Stimulated activated CD4-positive, alpha-beta T cell treated with anti-CD3 and anti-CD28 coated beads, Interleukin-2, amount 100 ng/mL, for 4 hours (primary cell): ENCODE results near the gene SIPA1L3.
"Not testable (repeated sequence)": the region's sequence is repeated elsewhere in the genome, so short reads cannot be mapped to it uniquely, and the experiment has no call there.

Experiments
- DNase-seq: peaks from one replicate; pipeline ENCODE4 v3.0.0-alpha.2; 2020; ENCODE audit warnings: low read depth

The SIPA1L3 gene

DNA sequence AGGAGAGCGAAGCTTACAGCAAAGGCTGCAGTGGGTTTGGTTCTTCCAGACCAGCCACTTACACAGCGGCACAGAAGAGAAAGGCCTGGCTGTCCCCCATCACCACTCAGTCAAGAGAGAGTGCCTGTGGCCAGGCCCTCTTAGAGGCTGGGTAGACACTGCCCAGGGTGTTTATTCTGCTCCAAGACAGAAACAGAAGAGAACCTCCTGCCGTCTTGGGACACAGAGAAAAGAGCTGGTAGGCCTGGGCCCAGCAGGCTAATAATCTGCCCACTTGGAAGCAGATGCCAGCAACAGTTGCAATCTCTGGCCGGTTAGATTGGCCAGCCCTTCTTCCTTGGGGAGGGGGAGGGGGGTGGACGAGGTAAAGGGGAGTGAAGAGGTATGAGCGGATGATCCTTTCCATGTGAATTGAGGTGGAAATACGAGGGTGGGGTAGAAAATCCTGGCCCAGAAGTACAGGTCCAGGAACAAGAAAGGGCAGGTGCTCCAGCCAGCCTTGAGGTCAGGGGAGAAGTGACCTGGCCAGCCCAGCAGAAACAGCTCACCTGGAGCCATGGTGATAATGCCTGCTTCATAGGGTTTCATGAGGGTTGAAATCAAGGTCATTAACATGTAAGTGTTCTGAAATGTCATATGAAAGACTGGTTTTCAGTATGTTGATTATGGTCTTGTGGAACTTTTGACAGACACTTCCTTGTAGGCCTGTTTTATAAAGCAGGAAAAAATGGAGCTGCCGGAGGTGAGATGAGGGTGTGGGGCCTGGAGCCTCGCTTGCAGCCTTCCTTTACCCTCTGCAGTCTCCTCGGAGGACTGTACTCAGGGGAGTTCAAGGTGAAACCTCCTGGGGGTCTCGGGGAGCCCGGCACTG, 116.9 kb downstream of the SIPA1L3 start:
- DNase-seq = no peak

DNA sequence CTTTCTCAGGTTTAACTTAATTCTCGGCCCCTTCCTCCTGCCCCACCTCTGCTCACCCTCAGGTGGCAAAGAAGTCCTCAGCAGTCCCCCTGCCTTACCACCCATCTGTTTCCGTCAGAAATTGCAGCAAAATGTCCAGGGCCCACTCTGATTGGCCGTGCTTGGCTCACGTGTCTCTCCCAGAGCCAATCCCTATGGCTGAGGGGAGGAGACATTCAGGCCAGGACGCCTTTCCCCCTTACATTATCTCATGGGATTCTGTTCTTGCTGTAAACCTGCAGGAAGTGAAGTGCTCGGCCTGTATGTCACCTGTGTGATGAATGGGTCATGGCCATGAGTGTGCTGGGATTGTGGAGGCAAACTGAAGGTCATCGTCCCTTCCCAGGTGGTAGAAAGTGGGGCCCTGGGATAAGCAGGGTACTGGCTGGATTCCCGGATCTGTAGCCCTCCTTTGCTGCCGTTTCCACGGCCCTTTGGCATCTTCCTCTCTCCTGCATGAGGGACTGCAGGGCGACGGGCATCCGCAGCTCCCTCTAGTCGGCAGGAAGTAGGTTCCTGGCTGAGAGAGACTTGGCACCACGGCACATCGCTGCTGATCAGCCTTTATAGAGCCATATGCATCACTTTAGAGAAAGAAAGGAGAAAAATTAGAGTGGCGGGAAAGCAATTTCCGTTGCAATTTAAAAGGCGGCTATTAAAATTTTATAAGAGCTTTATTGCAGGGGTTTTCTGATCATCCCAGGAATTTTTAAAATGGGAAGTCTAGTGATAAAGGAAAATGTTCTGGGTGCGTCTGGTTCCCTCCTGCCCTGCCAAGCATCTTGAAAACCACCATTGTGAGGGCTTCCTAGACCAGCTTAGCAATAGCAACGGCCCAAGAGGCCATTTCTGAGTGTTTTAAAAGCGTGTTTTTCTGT, 118.2 kb downstream of the SIPA1L3 start:
- DNase-seq = no peak

GRCh38 chr19:38025909-38026307, 118.9 kb downstream of the SIPA1L3 start:
- DNase-seq = no peak

- no peak for DNase-seq
These were observed 122.0 kb downstream of the SIPA1L3 start for GRCh38 chr19:38028913-38029510.

DNA sequence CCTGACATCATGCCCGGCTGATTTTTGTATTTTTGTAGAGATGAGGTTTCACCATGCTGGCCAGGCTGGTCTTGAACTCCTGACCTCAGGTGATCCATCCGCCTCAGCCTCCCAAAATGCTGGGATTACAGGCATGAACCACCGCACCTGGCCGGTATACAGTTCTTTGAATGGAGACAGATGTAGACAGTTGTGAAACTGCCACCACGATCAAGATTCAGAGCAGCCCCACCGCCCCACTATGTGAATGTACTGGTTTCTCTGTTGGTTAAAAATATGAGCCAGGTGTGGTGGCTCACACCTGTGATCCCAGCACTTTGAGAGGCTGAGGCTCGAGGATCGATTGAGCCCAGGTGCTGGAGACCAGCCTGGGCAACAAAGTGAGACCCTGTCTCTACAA, 123.0 kb downstream of the SIPA1L3 start:
- not testable (repeated sequence) for DNase-seq

DNA sequence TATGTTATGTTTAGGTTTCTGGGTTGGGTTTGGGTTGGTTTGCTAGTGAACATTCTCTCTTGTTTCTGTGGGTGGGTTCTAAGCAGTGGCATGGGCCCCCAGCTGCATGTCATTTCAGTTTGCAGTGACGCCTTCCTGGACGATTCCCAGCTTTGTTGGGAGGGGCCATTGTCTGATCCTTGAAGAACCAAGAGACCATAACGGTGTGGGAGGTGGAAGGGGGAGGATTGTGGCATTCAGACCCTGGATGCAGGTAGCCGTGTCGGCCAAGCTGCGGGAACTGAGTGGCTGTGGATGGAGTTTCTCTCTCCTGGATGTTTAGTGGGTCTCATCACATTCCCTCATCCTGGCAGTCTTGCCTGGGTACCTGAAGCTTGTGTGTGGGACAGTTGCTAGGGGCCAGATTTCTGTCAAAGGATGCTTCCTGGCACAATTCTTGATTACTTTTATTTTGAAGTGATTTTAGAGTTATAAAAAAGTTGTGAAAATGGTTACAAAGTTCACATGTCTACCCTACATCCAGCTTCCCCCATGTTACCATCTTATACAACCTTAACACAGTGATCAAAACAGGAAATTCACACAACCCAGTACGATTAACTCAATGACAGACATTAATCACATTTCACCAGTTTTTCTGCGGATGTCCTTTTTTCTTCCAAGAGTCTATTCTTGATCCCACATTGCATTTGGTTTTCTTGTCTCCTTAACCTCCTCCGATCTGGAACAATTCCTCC, 123.8 kb downstream of the SIPA1L3 start:
- no peak for DNase-seq

DNA sequence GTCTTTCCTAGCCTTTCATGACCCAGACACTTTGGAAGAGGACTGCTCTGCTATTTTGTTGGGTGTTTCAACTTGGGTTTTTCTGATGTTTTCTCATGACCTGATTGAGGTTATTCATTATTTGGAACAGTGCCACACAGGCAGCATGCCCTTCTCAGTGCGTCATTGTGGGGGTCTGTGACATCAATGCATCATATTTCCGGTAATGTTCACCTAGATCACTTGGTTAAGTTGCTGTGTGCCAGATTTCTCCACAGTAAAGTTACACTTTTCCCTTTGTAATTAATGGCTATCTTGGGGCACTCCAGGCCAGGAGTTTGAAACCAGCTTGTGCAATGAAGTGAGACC, 124.4 kb downstream of the SIPA1L3 start:
- no peak for DNase-seq

- DNase-seq = no peak
These were observed 125.1 kb downstream of the SIPA1L3 start for GRCh38 chr19:38032151-38032550.

- no peak for DNase-seq
These were observed 125.9 kb downstream of the SIPA1L3 start for GRCh38 chr19:38032951-38033350.

- no peak for DNase-seq
These were observed 126.9 kb downstream of the SIPA1L3 start for GRCh38 chr19:38033658-38034491.

DNA sequence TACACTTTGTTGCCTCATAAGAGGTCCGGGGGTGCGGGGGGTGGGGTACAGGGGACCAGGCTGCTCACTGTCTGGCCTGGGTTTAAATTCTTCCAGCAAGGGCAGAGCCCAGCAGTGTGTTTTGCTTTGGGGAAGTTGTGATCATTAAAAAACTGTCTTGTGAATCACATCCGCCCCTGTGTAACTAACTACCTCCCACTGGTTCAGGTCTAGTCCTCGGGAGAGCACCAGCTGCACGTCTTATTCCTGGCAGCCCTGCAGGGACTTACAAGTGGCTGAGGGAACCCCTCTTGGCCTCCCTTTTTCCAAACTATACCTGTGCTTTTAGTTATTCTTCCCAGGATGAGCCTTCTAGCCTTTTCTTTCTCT, 127.5 kb downstream of the SIPA1L3 start:
- no peak for DNase-seq

DNA sequence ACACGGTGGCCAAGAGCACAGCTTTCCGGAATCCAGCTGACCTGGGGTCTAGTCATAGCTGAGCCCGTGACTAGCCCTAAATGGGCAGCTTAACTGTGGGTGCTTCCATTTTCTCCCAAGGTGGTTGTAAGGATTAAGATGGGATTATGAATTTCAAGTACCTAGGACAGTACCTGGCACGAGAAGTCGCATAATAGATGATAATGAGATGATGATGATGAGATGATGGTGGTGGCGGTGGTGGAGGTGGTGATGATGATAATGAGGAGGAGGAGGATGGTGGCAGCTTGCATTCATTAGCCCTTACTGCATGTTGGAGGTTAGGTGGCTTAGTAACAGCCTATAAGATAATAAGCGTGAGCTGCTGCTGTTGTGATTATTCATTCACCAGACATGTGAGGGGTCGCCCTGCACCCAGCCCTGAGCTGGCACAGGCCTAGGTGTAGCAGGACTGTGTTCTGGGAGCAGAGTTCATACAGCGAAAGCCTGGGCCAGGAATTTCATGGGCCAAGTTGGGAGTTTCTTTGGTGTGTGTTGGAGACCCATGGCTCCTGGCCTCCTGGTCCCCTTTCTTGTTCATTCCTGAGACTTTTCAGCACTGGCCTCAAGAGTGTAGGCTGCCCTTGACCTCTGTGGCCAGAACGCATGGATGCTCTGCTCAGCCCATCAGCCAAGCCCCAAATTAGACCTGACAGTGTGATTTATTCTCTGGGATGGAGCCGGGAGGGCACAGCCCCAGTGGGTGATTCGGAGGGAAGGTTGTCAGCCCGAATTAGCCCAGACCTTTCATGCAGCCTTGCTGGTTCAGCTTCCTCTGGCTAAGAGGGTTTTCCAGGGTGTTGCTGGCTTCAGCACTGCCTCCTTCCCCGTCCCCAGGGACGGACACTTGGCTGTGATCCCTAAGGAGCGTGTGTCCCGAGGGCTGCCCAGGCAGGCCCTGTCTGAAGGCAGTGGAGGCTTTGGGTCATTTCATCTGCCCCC, 128.8 kb downstream of the SIPA1L3 start:
- no peak for DNase-seq

DNA sequence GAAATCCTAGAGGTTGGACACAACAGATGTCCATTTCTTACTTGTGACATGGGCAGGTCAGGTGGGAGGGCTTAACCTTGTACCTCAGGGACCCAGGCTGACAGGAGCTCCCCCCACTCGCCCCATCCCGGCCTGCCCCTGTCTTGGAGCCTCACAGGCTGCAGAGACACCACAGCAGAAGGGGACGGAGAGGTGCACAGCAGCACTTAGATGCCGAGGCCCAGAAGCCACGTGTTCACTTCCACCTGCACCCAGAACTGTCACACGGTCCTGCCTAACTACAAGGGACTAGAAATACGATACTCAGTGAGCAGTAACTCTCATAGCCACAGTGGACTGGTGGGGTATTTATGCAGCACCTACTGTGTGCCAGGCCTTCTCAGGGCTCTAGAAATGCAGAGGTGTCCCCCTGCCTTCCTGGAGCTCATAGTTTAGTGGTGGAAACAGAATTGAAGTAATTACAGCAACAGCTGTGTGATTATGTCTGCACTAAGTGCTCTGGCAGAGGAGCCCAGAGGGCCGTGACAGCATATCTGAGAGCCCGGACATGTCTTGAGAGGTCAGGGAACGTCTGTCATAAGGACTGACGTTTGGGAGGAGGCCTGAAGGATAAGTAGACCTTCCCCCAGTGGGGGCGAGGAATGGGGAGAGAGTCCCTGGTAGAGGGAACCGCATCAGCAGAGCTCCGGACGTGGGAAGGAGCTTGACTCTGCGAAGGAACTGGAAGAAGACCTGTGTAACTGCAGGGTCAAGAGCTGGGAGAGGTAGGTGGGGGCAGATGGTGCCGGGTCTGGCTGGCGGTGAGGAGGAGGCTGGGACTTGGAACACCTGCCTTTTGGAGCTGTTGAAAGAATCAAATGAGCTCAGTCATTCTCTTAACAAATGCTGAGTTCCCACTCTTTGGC, 130.0 kb downstream of the SIPA1L3 start:
- DNase-seq = no peak

DNA sequence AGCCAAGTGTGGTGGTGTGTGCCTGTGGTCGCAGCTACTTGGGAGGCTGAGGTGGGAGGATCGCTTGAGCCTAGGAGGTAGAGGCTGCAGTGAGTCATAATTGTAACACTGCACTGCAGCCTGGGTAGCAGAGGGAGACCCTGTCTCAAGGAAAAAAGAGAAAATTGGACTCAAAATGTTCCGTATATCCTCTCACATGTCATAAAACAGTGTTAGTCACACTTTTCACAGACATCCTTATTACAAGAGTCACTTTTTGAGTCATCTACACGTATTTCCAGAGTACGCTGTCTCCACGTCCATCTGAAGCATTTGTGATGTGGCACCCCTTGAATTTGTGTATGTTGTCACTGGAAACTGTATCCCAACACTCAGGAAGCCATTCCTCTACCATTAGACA, 133.0 kb downstream of the SIPA1L3 start:
- DNase-seq = no peak

DNA sequence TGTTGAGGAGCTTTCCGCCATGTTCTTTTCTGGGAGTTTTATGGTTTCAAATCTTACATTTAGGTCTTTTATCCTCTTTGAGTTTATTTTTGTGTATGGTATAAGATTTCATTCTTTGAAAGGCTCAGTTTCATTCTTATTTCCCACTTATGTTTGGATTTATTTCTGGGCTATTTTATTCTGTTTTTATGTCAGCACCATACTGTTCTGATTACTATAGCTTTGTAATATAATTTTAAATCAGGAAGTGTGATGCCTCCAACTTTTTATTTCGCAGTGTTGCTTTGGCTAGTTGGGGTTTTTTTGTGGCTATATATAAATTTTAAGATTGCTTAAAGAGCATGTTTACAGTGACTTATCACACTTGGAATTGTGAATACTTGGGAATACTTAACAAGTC, 135.1 kb downstream of the SIPA1L3 start:
- DNase-seq = no peak

DNA sequence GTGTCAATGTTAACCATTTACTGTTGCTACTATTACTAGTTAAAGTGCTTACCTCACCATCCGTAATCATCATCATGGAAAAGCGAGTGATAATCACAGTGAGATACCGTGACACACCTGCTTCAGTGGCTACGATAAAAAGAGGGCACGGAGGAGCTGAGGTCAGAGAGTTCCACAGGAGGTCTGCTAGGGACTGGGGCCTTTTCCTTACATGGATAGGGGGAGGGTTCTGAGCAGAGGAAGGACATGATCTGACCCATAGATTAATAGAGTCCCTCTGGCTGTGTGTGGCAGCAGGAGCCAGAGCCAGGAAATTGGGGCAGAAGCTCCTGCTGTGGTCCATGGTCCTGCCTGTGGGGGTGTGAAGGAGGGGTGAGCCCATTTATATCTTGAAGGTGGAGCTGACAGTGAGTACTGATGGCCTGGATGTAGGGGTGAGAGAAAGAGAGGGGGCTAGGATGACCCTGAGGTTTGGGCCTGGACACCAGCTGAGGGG, 136.7 kb downstream of the SIPA1L3 start:
- DNase-seq = no peak

GRCh38 chr19:38044267-38045111, 137.5 kb downstream of the SIPA1L3 start:
- no peak for DNase-seq
